Measurements from ENCODE around the gene SESTD1. TPM values are rescaled to one million over a fixed set of nuclear protein-coding genes. Genes with fewer than 3 reads are reported as not detected.
"Not testable (repeated sequence)": the region's sequence is repeated elsewhere in the genome, so short reads cannot be mapped to it uniquely, and the experiment has no call there.

SESTD1 gene
- polyA plus RNA-seq, 4 donors, result 65.4 to 86.0 (median 74.1) TPM

DNA sequence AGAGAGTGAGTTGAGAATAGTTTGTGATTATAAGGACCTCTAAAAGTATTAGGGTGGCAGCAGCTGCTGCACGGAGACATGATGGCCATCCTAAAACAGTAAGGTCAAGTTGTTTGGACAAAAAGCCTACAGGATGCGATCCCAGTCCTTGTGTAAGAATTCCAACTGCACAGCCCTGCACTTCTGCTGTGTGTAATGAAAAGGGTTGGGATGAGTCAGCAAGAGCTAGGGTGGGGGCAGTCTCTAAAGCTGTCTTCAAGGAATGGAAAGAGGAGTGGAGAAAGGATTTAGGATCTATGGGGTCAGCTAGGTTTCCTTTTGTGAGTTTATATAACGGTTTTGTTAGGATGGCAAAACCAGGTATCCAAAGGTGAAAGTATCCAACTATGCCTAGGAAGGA lies 211.1 kb downstream of the SESTD1 start:
- DNase-seq (ENCODE audit: low read depth in 4 of 4, low spot score in 3 of 4), result not testable (repeated sequence)

Other genes starting within 250 kb of the SESTD1 start
- under 1 TPM; 0.13 to 0.21 (median 0.15) TPM for gene CCDC141, start 214.7 kb downstream of the SESTD1 start, polyA plus RNA-seq (ENCODE audit: insufficient read length in 4 of 4)

All from right renal pelvis (tissue), 4 donors.